ENCODE results near the gene NUP210.

GRCh38 chr3:13403847-13404246, 16.3 kb downstream of the NUP210 start:
- TF ChIP-seq CTCF (IDR thresholded peaks at IDR 0.05) (no peak), POLR2A (IDR thresholded peaks at IDR 0.05) (no peak)

Data from thyroid gland (tissue), 4 donors.